H1 (cell line): ENCODE results near the gene SLC22A24. TPM values are rescaled to one million over a fixed set of nuclear protein-coding genes. Genes with fewer than 3 reads are reported as not detected.

Source experiments
- CTCF ChIA-PET: fragments of 300-600 bp; sonication (Branson Sonifier 250); formaldehyde crosslinking; loops from one replicate; lab custom pipeline; 2021; ENCODE audit not compliant: partially characterized antibody; lab: Charles Lee
- POLR2A ChIA-PET: fragments of 300-600 bp; sonication (Branson Sonifier 250); formaldehyde crosslinking; loops from one replicate; lab custom pipeline; 2021; ENCODE audit warnings: inconsistent platforms; ENCODE audit not compliant: partially characterized antibody; lab: Charles Lee
- DNase-seq, 2 experiments: peaks; one replicate each; pipeline versions ENCODE4 v3.0.0 to v3.0.0-alpha.2; 2010 to 2022; ENCODE audit warnings: low spot score in 2 of 2, low read depth in 1 of 2, mixed read lengths in 1 of 2
- FAIRE-seq: peaks from 2 replicates; lab custom pipeline; 2011; peaks lifted over from hg19 to GRCh38; lab: Jason Lieb, UNC
- H2AFZ ChIP-seq: 2 replicates; pipeline ENCODE4 v1.8.1; 2012; ENCODE audit warnings: low read length, inconsistent platforms
- H2AK5ac ChIP-seq: 2 replicates; pipeline ENCODE4 v1.6.1; 2013; ENCODE audit warnings: low read depth, low read length
- H2BK120ac ChIP-seq: replicated peaks from 2 replicates; pipeline ENCODE3; 2013; ENCODE audit warnings: low read depth, low read length, inconsistent platforms
- H2BK12ac ChIP-seq: 2 replicates; pipeline ENCODE4 v1.6.1; 2013; ENCODE audit warnings: low read depth, low read length
- H2BK15ac ChIP-seq: 2 replicates; pipeline ENCODE4 v1.6.1; 2013; ENCODE audit warnings: low read length
- H2BK20ac ChIP-seq: 2 replicates; pipeline ENCODE4 v1.6.1; 2013; ENCODE audit warnings: low read length
- H2BK5ac ChIP-seq: 2 replicates; pipeline ENCODE4 v1.6.1; 2013; ENCODE audit warnings: low read depth, low read length
- H3K14ac ChIP-seq: 2 replicates; pipeline ENCODE4 v1.6.1; 2013; ENCODE audit warnings: inconsistent platforms; ENCODE audit not compliant: insufficient read length
- H3K18ac ChIP-seq: 2 replicates; pipeline ENCODE4 v1.6.1; 2013; ENCODE audit warnings: low read length; ENCODE audit errors: extremely low read depth
- H3K23ac ChIP-seq: 2 replicates; pipeline ENCODE4 v1.6.1; 2013; ENCODE audit warnings: inconsistent platforms; ENCODE audit not compliant: insufficient read length
- H3K23me2 ChIP-seq: 2 replicates; pipeline ENCODE4 v1.6.1; 2013; ENCODE audit warnings: low read depth, low read length
- H3K27ac ChIP-seq: 2 replicates; pipeline ENCODE4 v1.6.1; 2011; ENCODE audit warnings: low read depth, low read length, inconsistent platforms
- H3K27me3 ChIP-seq, 4 experiments: replicated peaks in 1 of 4; 1 replicate in 1 of 4; 2 replicates in 3 of 4; pipeline versions ENCODE4 v1.6.1 to v1.8.1; 2011 to 2013; ENCODE audit warnings: low read length in 3 of 4, mild to moderate bottlenecking in 3 of 4, inconsistent platforms in 2 of 4, mixed read lengths in 2 of 4, moderate library complexity in 1 of 4; ENCODE audit not compliant: control insufficient read depth in 3 of 4, insufficient read depth in 3 of 4; ENCODE audit errors: extremely low read depth in 1 of 4
- H3K36me3 ChIP-seq, 4 experiments: 2 replicates each; pipeline versions ENCODE4 v1.6.1 to v1.8.1; 2011 to 2013; ENCODE audit warnings: mild to moderate bottlenecking in 4 of 4, low read length in 3 of 4, moderate library complexity in 2 of 4, control low read depth in 1 of 4, inconsistent platforms in 1 of 4; ENCODE audit not compliant: insufficient read depth in 4 of 4, control insufficient read depth in 2 of 4
- H3K4ac ChIP-seq: replicated peaks from 2 replicates; pipeline ENCODE3; 2013; ENCODE audit warnings: low read length, low read depth, mixed read lengths, inconsistent platforms; ENCODE audit not compliant: insufficient read length
- H3K4me1 ChIP-seq, 4 experiments: replicated peaks in 1 of 4; 1 replicate in 1 of 4; 2 replicates in 3 of 4; pipeline versions ENCODE4 v1.6.1 to v1.8.1; 2011 to 2013; ENCODE audit warnings: low read length in 3 of 4, inconsistent platforms in 2 of 4, mixed read lengths in 1 of 4; ENCODE audit not compliant: insufficient read depth in 4 of 4, control insufficient read depth in 3 of 4
- H3K4me2 ChIP-seq, 2 experiments: 2 replicates each; pipeline versions ENCODE4 v1.6.1 to v1.8.1; 2011 to 2013; ENCODE audit warnings: low read depth in 2 of 2, low read length in 2 of 2, control low read depth in 1 of 2, inconsistent platforms in 1 of 2, mild to moderate bottlenecking in 1 of 2; ENCODE audit not compliant: insufficient read depth in 1 of 2
- H3K4me3 ChIP-seq, 4 experiments: fragments of 200-600, 300-600 bp in 1 of 4; sonication (generic), shearing (Covaris generic), sonication (Bioruptor Twin) in 1 of 4; 2 replicates each; pipeline versions ENCODE4 v1.5.1 to v1.8.1; 2011 to 2016; ENCODE audit warnings: low read length in 4 of 4, low read depth in 3 of 4, control low read depth in 2 of 4, inconsistent platforms in 2 of 4, mild to moderate bottlenecking in 2 of 4, mixed read lengths in 1 of 4, moderate library complexity in 1 of 4; ENCODE audit not compliant: insufficient read depth in 2 of 4; ENCODE audit errors: extremely low read depth in 1 of 4
- H3K56ac ChIP-seq: replicated peaks from 2 replicates; pipeline ENCODE3; 2013; ENCODE audit warnings: low read depth, mild to moderate bottlenecking, mixed read lengths, low read length, inconsistent platforms; ENCODE audit not compliant: insufficient read length
- H3K79me1 ChIP-seq: 2 replicates; pipeline ENCODE4 v1.6.1; 2013; ENCODE audit warnings: low read depth, low read length, control low read depth
- H3K79me2 ChIP-seq, 2 experiments: 2 replicates each; pipeline versions ENCODE4 v1.6.1 to v1.8.1; 2012 to 2013; ENCODE audit warnings: low read length in 2 of 2, mild to moderate bottlenecking in 2 of 2, inconsistent platforms in 1 of 2; ENCODE audit not compliant: insufficient read depth in 2 of 2, control insufficient read depth in 1 of 2
- H3K9ac ChIP-seq, 4 experiments: replicated peaks in 1 of 4; 1 replicate in 1 of 4; 2 replicates in 3 of 4; pipeline versions ENCODE4 v1.6.1 to v1.8.1; 2011 to 2013; ENCODE audit warnings: low read depth in 3 of 4, low read length in 3 of 4, control low read depth in 2 of 4, mild to moderate bottlenecking in 2 of 4, moderate library complexity in 2 of 4, inconsistent platforms in 1 of 4; ENCODE audit errors: extremely low read depth in 1 of 4
- H3K9me3 ChIP-seq, 2 experiments: 2 replicates each; pipeline versions ENCODE4 v1.6.1 to v1.8.1; 2012 to 2013; ENCODE audit warnings: mild to moderate bottlenecking in 2 of 2, moderate library complexity in 2 of 2, control low read depth in 1 of 2, inconsistent platforms in 1 of 2, low read depth in 1 of 2, low read length in 1 of 2, mixed read lengths in 1 of 2; ENCODE audit not compliant: insufficient read depth in 2 of 2
- H4K20me1 ChIP-seq, 2 experiments: replicated peaks in 1 of 2; 2 replicates each; pipeline versions ENCODE3 to v1.8.1; 2011 to 2013; ENCODE audit warnings: inconsistent platforms in 2 of 2, low read length in 2 of 2, mild to moderate bottlenecking in 1 of 2; ENCODE audit not compliant: insufficient read depth in 2 of 2, control insufficient read depth in 1 of 2
- H4K5ac ChIP-seq: 2 replicates; pipeline ENCODE4 v1.6.1; 2013; ENCODE audit warnings: low read length, low read depth, mixed read lengths, inconsistent platforms; ENCODE audit not compliant: insufficient read length
- H4K8ac ChIP-seq: 2 replicates; pipeline ENCODE4 v1.8.0; 2013; ENCODE audit warnings: mild to moderate bottlenecking, moderate library complexity, low read length, inconsistent platforms; ENCODE audit not compliant: insufficient read depth; ENCODE audit errors: extremely low read depth
- H4K91ac ChIP-seq: replicated peaks from 2 replicates; pipeline ENCODE3; 2013; ENCODE audit warnings: low read length, mixed read lengths, inconsistent platforms; ENCODE audit not compliant: insufficient read length
- BACH1 ChIP-seq: IDR thresholded peaks from 2 replicates; pipeline ENCODE4 v1.6.1; 2012; ENCODE audit warnings: low read length, improper control_type of control experiment
- BCL11A ChIP-seq, 2 experiments: IDR thresholded peaks; one replicate each; pipeline ENCODE4 v1.6.1; 2011; ENCODE audit warnings: low read depth in 2 of 2, low read length in 2 of 2, mild to moderate bottlenecking in 2 of 2
- CTCF ChIP-seq, 3 experiments: IDR thresholded peaks; 1 replicate in 2 of 3; 2 replicates in 1 of 3; pipeline versions ENCODE4 v1.5.1 to v1.6.1; 2011; ENCODE audit warnings: low read length in 3 of 3, mild to moderate bottlenecking in 3 of 3, inconsistent platforms in 2 of 3, low read depth in 1 of 3, moderate library complexity in 1 of 3; ENCODE audit not compliant: insufficient read depth in 1 of 3; ENCODE audit errors: control extremely low read depth in 1 of 3
- GABPA ChIP-seq: IDR thresholded peaks from 2 replicates; pipeline ENCODE4 v1.6.1; 2011; ENCODE audit warnings: mild to moderate bottlenecking, low read length, moderate library complexity, borderline replicate concordance; ENCODE audit not compliant: insufficient read depth
- SP2 ChIP-seq: IDR thresholded peaks from 2 replicates; pipeline ENCODE4 v1.6.1; 2012; ENCODE audit warnings: mild to moderate bottlenecking, low read length, inconsistent platforms
- WGBS, 2 experiments: shearing (Covaris generic) in 1 of 2; methylation state at CpG; one replicate each; pipeline versions ENCODE4 v1.1.6 to v1.1.7; 2013 to 2015; ENCODE audit warnings: low lambda C conversion rate in 2 of 2, mixed read lengths in 2 of 2, inconsistent platforms in 1 of 2, low coverage in 1 of 2, missing lambda C conversion rate in 1 of 2; ENCODE audit not compliant: insufficient replicate concordance in 2 of 2, insufficient coverage in 1 of 2, insufficient read length in 1 of 2; ENCODE audit errors: extremely low coverage in 1 of 2, missing lambda C conversion rate in 1 of 2; 5-methylcytosine and 5-hydroxymethylcytosine counted together
- polyA plus RNA-seq, 7 experiments: library from polyadenylated mRNA; depleted of rRNA in 3 of 7; stranded (reverse) in 5 of 7; unstranded in 2 of 7; fragments of >200 nt in 5 of 7; fragments of 200-250 nt in 2 of 7; gene quantifications; 1 replicate in 5 of 7; 2 replicates in 1 of 7; 4 replicates in 1 of 7; pipeline versions ENCODE4 v1.2.1 to v1.2.3, GENCODE V29; 2011 to 2013; ENCODE audit warnings: missing spikeins in 2 of 7, mixed read lengths in 2 of 7
- total RNA-seq: library from RNA; stranded (reverse); fragmentation: NEBNext Ultra II Directional; extraction: Animal tissue kit (Norgen Biotek cat#: 25700); gene quantifications from 2 replicates; pipeline ENCODE4 v1.2.1, GENCODE V29; 2021

SLC22A24 gene
- total and polyA plus RNA-seq, 2 of the 8 experiments (the other 6 are each of a cell fraction or from before 2014, with no cell fraction given), result not detected

DNA sequence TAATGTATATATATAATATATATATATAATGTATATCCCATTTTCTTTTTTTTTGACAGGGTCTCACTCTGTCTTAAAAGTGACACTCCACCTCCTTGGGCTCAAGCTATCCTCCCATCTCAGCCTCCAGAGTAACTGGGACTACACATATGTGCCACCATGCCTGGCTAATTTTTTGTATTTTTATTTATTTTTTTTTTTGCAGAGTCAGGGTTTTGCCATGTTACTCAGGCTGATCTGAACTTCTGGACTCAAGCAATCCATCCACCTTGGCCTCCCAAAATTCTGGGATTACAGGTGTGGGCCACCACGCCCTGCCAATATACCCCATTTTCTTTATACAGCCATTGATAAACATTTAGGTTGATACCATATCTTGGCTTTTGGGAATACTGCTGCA, 33.9 kb upstream of the SLC22A24 start:
- Histone ChIP-seq H2BK12ac (no peak overlapping the region), H2BK120ac (no peak overlapping the region), H2AFZ (no peak overlapping the region), H3K4me3 (no peak overlapping the region), H3K27ac (no peak overlapping the region), H3K56ac (no peak overlapping the region), H3K36me3 (no peaks in the 10 kb centered on the region), H4K20me1 (no peaks in the 10 kb centered on the region), H3K4me2 (no peak overlapping the region), H3K9ac (no peak overlapping the region), H2BK5ac (no peak overlapping the region), H3K4ac (no peak overlapping the region), H4K5ac (no peak overlapping the region), H3K79me1 (no peaks in the 10 kb centered on the region), H3K14ac (no peak overlapping the region), H2BK20ac (no peak overlapping the region), H3K4me1 (peaks cover 0 to 8% (median 2%) of the 10 kb centered on the region in 4 experiments; a peak in 3 of 7 replicates), H3K27me3 (no peaks in the 10 kb centered on the region), H3K79me2 (no peaks in the 10 kb centered on the region), H2AK5ac (no peak overlapping the region), H3K9me3 (no peaks in the 10 kb centered on the region), H3K23ac (no peak overlapping the region), H3K23me2 (no peaks in the 10 kb centered on the region), H4K91ac (no peak overlapping the region), H2BK15ac (no peak overlapping the region), H3K18ac (no peak overlapping the region), H4K8ac (no peak overlapping the region)
- 82% methylated on average over 1 of the region's 1 CpG; no CpG with 5 or more reads in 1 of the 2 experiments for WGBS, 2 experiments
- ChIA-PET CTCF (interaction anchor here (0.7 kb wide), 1 partner anchor 709 kb away, joined by 3 read pairs; no protein-coding TSS in a partner anchor), POLR2A (no interaction called here)
- FAIRE-seq, result no peak
- DNase-seq, result no peak
- TF ChIP-seq SP2, result no peak
- no peak for TF ChIP-seq CTCF (IDR thresholded peaks at IDR 0.05; ENCODE audit: control extremely low read depth in 1 of 3, insufficient read depth in 1 of 3, low read depth in 1 of 3, low read length in 3 of 3)
- no peak for TF ChIP-seq BCL11A (IDR thresholded peaks at IDR 0.05; ENCODE audit: low read depth in 2 of 2, low read length in 2 of 2)
- no peak for TF ChIP-seq BACH1
- TF ChIP-seq GABPA, result no peak
